ENCODE results near the gene EEF1A2. TPM values are rescaled to one million over a fixed set of nuclear protein-coding genes. Genes with fewer than 3 reads are reported as not detected.

Gene EEF1A2
- total RNA-seq, 4 donors from 2014 or later = 2.1 to 4.7 (median 2.8) TPM; not detected in 1

GRCh38 chr20:63494420-63495166 is 4.3 kb downstream of the EEF1A2 start:
- ATAC-seq (ENCODE audit: low FRiP score) (no peak), DNase-seq (ENCODE audit: low spot score) (no peak)
- TF ChIP-seq, protein P1, sequence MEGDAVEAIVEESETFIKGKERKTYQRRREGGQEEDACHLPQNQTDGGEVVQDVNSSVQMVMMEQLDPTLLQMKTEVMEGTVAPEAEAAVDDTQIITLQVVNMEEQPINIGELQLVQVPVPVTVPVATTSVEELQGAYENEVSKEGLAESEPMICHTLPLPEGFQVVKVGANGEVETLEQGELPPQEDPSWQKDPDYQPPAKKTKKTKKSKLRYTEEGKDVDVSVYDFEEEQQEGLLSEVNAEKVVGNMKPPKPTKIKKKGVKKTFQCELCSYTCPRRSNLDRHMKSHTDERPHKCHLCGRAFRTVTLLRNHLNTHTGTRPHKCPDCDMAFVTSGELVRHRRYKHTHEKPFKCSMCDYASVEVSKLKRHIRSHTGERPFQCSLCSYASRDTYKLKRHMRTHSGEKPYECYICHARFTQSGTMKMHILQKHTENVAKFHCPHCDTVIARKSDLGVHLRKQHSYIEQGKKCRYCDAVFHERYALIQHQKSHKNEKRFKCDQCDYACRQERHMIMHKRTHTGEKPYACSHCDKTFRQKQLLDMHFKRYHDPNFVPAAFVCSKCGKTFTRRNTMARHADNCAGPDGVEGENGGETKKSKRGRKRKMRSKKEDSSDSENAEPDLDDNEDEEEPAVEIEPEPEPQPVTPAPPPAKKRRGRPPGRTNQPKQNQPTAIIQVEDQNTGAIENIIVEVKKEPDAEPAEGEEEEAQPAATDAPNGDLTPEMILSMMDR (IDR thresholded peaks at IDR 0.05) = no peak

GRCh38 chr20:63494084-63494419 is 4.8 kb downstream of the EEF1A2 start:
- DNase-seq (ENCODE audit: low spot score) = no peak
- TF ChIP-seq, protein P1 (IDR thresholded peaks at IDR 0.05) = no peak
- ATAC-seq (ENCODE audit: low FRiP score) = no peak

- ATAC-seq (ENCODE audit: low FRiP score) (no peak), DNase-seq (ENCODE audit: low spot score) (no peak)
- TF ChIP-seq, protein P1 (IDR thresholded peaks at IDR 0.05) = no peak
Measured at GRCh38 chr20:63493563-63494020, 5.3 kb downstream of the EEF1A2 start.

GRCh38 chr20:63492982-63493381 is 5.9 kb downstream of the EEF1A2 start:
- TF ChIP-seq, protein P1 (IDR thresholded peaks at IDR 0.05) = no peak
- no peak for ATAC-seq (ENCODE audit: low FRiP score)
- DNase-seq (ENCODE audit: low spot score) = no peak

GRCh38 chr20:63492518-63492917 is 6.4 kb downstream of the EEF1A2 start:
- no peak for ATAC-seq (ENCODE audit: low FRiP score)
- no peak for DNase-seq (ENCODE audit: low spot score)
- TF ChIP-seq, protein P1 (IDR thresholded peaks at IDR 0.05) = no peak

- ATAC-seq (ENCODE audit: low FRiP score) (no peak), DNase-seq (ENCODE audit: low spot score) (no peak)
- TF ChIP-seq, protein P1 (IDR thresholded peaks at IDR 0.05) = no peak
Measured at GRCh38 chr20:63491635-63492230, 7.2 kb downstream of the EEF1A2 start.

DNA sequence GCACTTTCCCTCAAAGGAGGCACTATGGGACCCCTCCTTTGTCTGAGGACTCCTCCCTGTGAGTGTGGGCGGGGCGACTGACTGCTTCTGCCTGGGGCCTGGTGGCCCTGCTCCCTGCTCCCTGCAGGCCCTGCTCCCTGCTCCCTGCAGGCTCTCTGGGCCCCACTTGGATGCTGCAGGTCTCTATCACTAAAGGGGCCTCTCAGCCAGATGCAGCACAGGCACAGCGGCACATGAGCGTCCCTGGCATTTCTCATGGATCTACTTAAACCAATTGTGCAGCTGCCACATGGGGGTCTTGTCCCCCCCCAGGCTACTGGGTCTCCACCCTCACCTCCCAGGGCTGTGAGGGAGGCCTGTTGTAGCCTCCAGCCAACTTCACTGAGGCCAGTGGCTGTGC is 7.8 kb downstream of the EEF1A2 start:
- DNase-seq (ENCODE audit: low spot score) = no peak
- TF ChIP-seq, protein P1 (IDR thresholded peaks at IDR 0.05) = no peak
- no peak for ATAC-seq (ENCODE audit: low FRiP score)
